GM23248 (cell line): ENCODE measurements around the gene ZC3H4.

Experiments used
- EZH2 ChIP-seq: fragments of 200-600 bp; sonication (generic); IDR thresholded peaks from 2 replicates; pipeline ENCODE4 v1.6.1; 2018; ENCODE audit warnings: antibody characterized with exemption, mild to moderate bottlenecking; ENCODE audit not compliant: insufficient read depth, poor library complexity, severe bottlenecking
- EZH2phosphoT487 ChIP-seq: fragments of 200-600 bp; sonication (generic); IDR thresholded peaks from 2 replicates; pipeline ENCODE4 v1.6.1; 2018; ENCODE audit warnings: antibody characterized with exemption, moderate library complexity, mild to moderate bottlenecking, low read depth; ENCODE audit not compliant: insufficient read depth

GRCh38 chr19:47096100-47096704, 17.4 kb downstream of the ZC3H4 start:
- TF ChIP-seq EZH2 = no peak
- TF ChIP-seq EZH2phosphoT487 = no peak
